K562 (cell line): Measurements from ENCODE around the gene PLA2G2C. TPM values are rescaled to one million over a fixed set of nuclear protein-coding genes. Genes with fewer than 3 reads are reported as not detected.
A peak's percentile ranks its signal among the peaks of the same experiment; 100 is the strongest.

Source experiments
- ATAC-seq: fragments of 200-7000 bp; cut with Tn5 transposase; 3 replicates; pipeline ENCODE4 v1.9.1; 2020; ENCODE audit warnings: moderate library complexity
- BruUV-seq: library from RNA; stranded (reverse); fragments of 400-500 nt; replicated peaks from 2 replicates; lab custom pipeline; 2021; lab: Mats Ljungman, UMichigan
- CTCF ChIA-PET: fragments of 300-600 bp; formaldehyde crosslinking; extraction: SDS; loops from one replicate; lab custom pipeline; 2021; ENCODE audit warnings: low intra/inter-chr PET ratio; lab: Yijun Ruan, JAX
- POLR2A ChIA-PET: fragments of 300-600, 350-650 bp; sonication (Branson Sonifier 250); formaldehyde crosslinking; extraction: SDS; loops from one replicate; lab custom pipeline; 2021; ENCODE audit warnings: antibody characterized with exemption, inconsistent platforms; lab: Yijun Ruan, JAX
- DNase-seq, 4 experiments: peaks; one replicate each; pipeline versions ENCODE4 v3.0.0 to v3.0.0-alpha.2; 2011 to 2018; ENCODE audit warnings: low spot score in 3 of 4, mixed read lengths in 3 of 4; ENCODE audit errors: extremely low read depth in 1 of 4
- FAIRE-seq: peaks from 2 replicates; lab custom pipeline; 2011; peaks lifted over from hg19 to GRCh38; lab: Jason Lieb, UNC
- H2AFZ ChIP-seq: 2 replicates; pipeline ENCODE4 v1.6.0; 2011; ENCODE audit warnings: low read depth, low read length, control low read depth, inconsistent platforms
- H3K27ac ChIP-seq: fragments of 200-600 bp; 3 replicates; pipeline ENCODE4 v1.8.0; 2011; ENCODE audit warnings: low read depth, mild to moderate bottlenecking, control low read depth, inconsistent platforms, low read length, moderate library complexity, mixed read lengths; ENCODE audit errors: extremely low read depth
- H3K27me3 ChIP-seq, 2 experiments: fragments of 300-600 bp in 1 of 2; 2 replicates in 1 of 2; 3 replicates in 1 of 2; pipeline versions ENCODE4 v1.6.0 to v1.8.0; 2011; ENCODE audit warnings: inconsistent platforms in 2 of 2, low read length in 2 of 2, mild to moderate bottlenecking in 1 of 2, mixed read lengths in 1 of 2, moderate library complexity in 1 of 2; ENCODE audit not compliant: control insufficient read depth in 2 of 2, insufficient read depth in 2 of 2
- H3K36me3 ChIP-seq: fragments of 300-600 bp; 3 replicates; pipeline ENCODE4 v1.8.0; 2011; ENCODE audit warnings: mild to moderate bottlenecking, low read length, inconsistent platforms; ENCODE audit not compliant: control insufficient read depth, insufficient read depth
- H3K4me1 ChIP-seq, 2 experiments: fragments of 200-600 bp in 1 of 2; replicated peaks in 1 of 2; 2 replicates in 1 of 2; 3 replicates in 1 of 2; pipeline versions ENCODE4 v1.5.1 to v1.8.0; 2011; ENCODE audit warnings: inconsistent platforms in 2 of 2, low read length in 2 of 2, mild to moderate bottlenecking in 1 of 2, mixed read lengths in 1 of 2, moderate library complexity in 1 of 2; ENCODE audit not compliant: control insufficient read depth in 2 of 2, insufficient read depth in 2 of 2
- H3K4me2 ChIP-seq: 2 replicates; pipeline ENCODE4 v1.6.1; 2011; ENCODE audit warnings: low read length, control low read depth, inconsistent platforms, mixed read lengths; ENCODE audit not compliant: insufficient read depth
- H3K4me3 ChIP-seq: fragments of 200-600 bp; sonication (generic), shearing (Covaris generic); 2 replicates; pipeline ENCODE4 v1.5.1; 2016; ENCODE audit warnings: control low read depth, inconsistent platforms
- H3K79me2 ChIP-seq: fragments of 200-600 bp; 3 replicates; pipeline ENCODE4 v1.8.0; 2011; ENCODE audit warnings: low read length, inconsistent platforms; ENCODE audit not compliant: control insufficient read depth, insufficient read depth
- H3K9ac ChIP-seq, 2 experiments: 2 replicates each; pipeline versions ENCODE4 v1.6.0 to v1.6.1; 2011; ENCODE audit warnings: low read depth in 2 of 2, low read length in 2 of 2, control low read depth in 1 of 2, inconsistent platforms in 1 of 2, mild to moderate bottlenecking in 1 of 2, mixed read lengths in 1 of 2; ENCODE audit not compliant: insufficient read depth in 1 of 2
- H3K9me1 ChIP-seq: one replicate; pipeline ENCODE4 v1.6.0; 2011; ENCODE audit warnings: inconsistent platforms, mild to moderate bottlenecking, low read length, moderate library complexity; ENCODE audit not compliant: control insufficient read depth, insufficient read depth
- H3K9me3 ChIP-seq: replicated peaks from 2 replicates; pipeline ENCODE4 v1.5.1; 2011; ENCODE audit warnings: low read depth, low read length, inconsistent platforms; ENCODE audit not compliant: control insufficient read depth, insufficient read depth
- H4K20me1 ChIP-seq: replicated peaks from 2 replicates; pipeline ENCODE4 v1.6.1; 2011; ENCODE audit warnings: low read length, inconsistent platforms, mixed read lengths; ENCODE audit not compliant: control insufficient read depth, insufficient read depth
- ATF3 ChIP-seq, 2 experiments: fragments of 450-650 bp in 1 of 2; sonication (generic) in 1 of 2; formaldehyde crosslinking in 1 of 2; IDR thresholded peaks in 1 of 2; conservative IDR thresholded peaks in 1 of 2; 2 replicates each; pipeline versions ENCODE4 v1.6.1 to v1.8.1; 2016 to 2023; ENCODE audit warnings: mild to moderate bottlenecking in 2 of 2, moderate library complexity in 2 of 2, inconsistent platforms in 1 of 2, missing genetic modification reagents in 1 of 2
- CEBPG ChIP-seq, 3 experiments: fragments of 200-800 bp in 1 of 3; sonication (Bioruptor generic) in 1 of 3; sonication (generic) in 1 of 3; formaldehyde crosslinking in 1 of 3; IDR thresholded peaks in 2 of 3; conservative IDR thresholded peaks in 1 of 3; 2 replicates each; pipeline versions ENCODE4 v1.6.1 to v1.8.0; 2016 to 2022; ENCODE audit warnings: missing compliant biosample characterization in 2 of 3, missing genetic modification characterization in 2 of 3, mild to moderate bottlenecking in 1 of 3, missing genetic modification reagents in 1 of 3
- EP400 ChIP-seq: fragments of 450-650 bp; IDR thresholded peaks from 2 replicates; pipeline ENCODE4 v1.6.1; 2017; ENCODE audit warnings: antibody characterized with exemption, mild to moderate bottlenecking, moderate library complexity
- PHTF2 ChIP-seq: fragments of 250-450 bp; sonication (Bioruptor Pico); IDR thresholded peaks from 2 replicates; pipeline ENCODE4 v1.5.0; 2021; ENCODE audit warnings: mild to moderate bottlenecking
- VEZF1 ChIP-seq: fragments of 200-800 bp; sonication (Bioruptor generic); IDR thresholded peaks from 2 replicates; pipeline ENCODE4 v1.6.1; 2017; ENCODE audit warnings: missing genetic modification characterization, missing compliant biosample characterization
- ZNF175 ChIP-seq: fragments of 200-800 bp; sonication (Bioruptor generic); IDR thresholded peaks from 2 replicates; pipeline ENCODE4 v1.6.1; 2016; ENCODE audit warnings: low read depth, mild to moderate bottlenecking, missing genetic modification characterization, missing compliant biosample characterization
- ZNF589 ChIP-seq: fragments of 200-800 bp; sonication (Bioruptor generic); IDR thresholded peaks from 2 replicates; pipeline ENCODE4 v1.6.1; 2016; ENCODE audit warnings: low read depth, missing genetic modification characterization, missing compliant biosample characterization
- WGBS: fragments of 100-300 bp; shearing (Covaris generic); methylation state at CpG from one replicate; pipeline ENCODE4 v1.1.6; 2016; ENCODE audit warnings: low coverage, mixed read lengths; ENCODE audit not compliant: insufficient coverage; ENCODE audit errors: missing lambda C conversion rate; 5-methylcytosine and 5-hydroxymethylcytosine counted together
- in situ Hi-C: fragments of 300-500 bp; cut with MboI; formaldehyde crosslinking; loops from 4 replicates; pipeline ENCODE4 v1.15.0; 2018; ENCODE audit warnings: inconsistent platforms, mixed read lengths
- intact Hi-C: fragments of 100-400 bp; cut with micrococcal nuclease; formaldehyde crosslinking; loops from 2 replicates; pipeline ENCODE4 v1.14.2; 2022
- polyA plus RNA-seq, 8 experiments: library from polyadenylated mRNA; depleted of rRNA in 4 of 8; stranded (reverse) in 5 of 8; unstranded in 3 of 8; fragments of >200 nt; fragmentation: Nextera tagmentation in 2 of 8; fragmentation: Illumina TruSeq in 1 of 8; extraction: Ambion mirVana in 2 of 8; extraction: Trizol in 1 of 8; gene quantifications; 2 replicates each; pipeline versions ENCODE4 v1.2.1 to v1.2.3, GENCODE V29; 2011 to 2014; ENCODE audit warnings: inconsistent platforms in 1 of 8, missing spikeins in 1 of 8
- total RNA-seq, 7 experiments: library from RNA; depleted of rRNA in 6 of 7; stranded (reverse); fragments of >200 nt in 6 of 7; fragmentation: Illumina TruSeq in 2 of 7; extraction: Trizol in 2 of 7; gene quantifications; 2 replicates each; pipeline versions ENCODE4 v1.2.1 to v1.2.3, GENCODE V29; 2011 to 2021; ENCODE audit warnings: low replicate concordance in 1 of 7

The PLA2G2C gene
- total and polyA plus RNA-seq, 9 of the 15 experiments (the other 6 are each of a cell fraction or from before 2014, with no cell fraction given): 0.14 to 0.49 (median 0.21) TPM

- Histone ChIP-seq H3K4me2 (no peak overlapping the region), H3K27me3 (no peaks in the 10 kb centered on the region), H3K79me2 (no peaks in the 10 kb centered on the region)
- FAIRE-seq (no peak), ATAC-seq (peak; percentile 11; the same call in 1 of the 3 replicates)
- TF ChIP-seq CEBPG (CRISPR knock-in tag; IDR thresholded peaks at IDR 0.05): peak; percentile 36; the same call in 1 of the 2 replicates
- peak; percentile 63 to 66 for TF ChIP-seq CEBPG (tag; conservative IDR thresholded peaks at IDR 0.05 in 1 of 2, IDR thresholded peaks at IDR 0.05 in 1 of 2)
- 0 out of 2 replicates have a peak, but pooled peaks have one; percentile 28 for TF ChIP-seq ATF3 (IDR thresholded peaks at IDR 0.05)
- TF ChIP-seq ATF3 (CRISPR knock-in tag; conservative IDR thresholded peaks at IDR 0.05): no peak
- TF ChIP-seq ZNF175: peak; percentile 31; the same call in 1 of the 2 replicates
- TF ChIP-seq EP400: no peak
- TF ChIP-seq ZNF589 (CRISPR knock-in tag): no peak; the same call in 1 of the 2 replicates
- TF ChIP-seq VEZF1 (CRISPR knock-in tag): no peak
- 0 out of 2 replicates have a peak, but pooled peaks have one; percentile 10 for TF ChIP-seq PHTF2
- TF ChIP-seq, all 486 proteins: peak for 4
- ChIA-PET CTCF (interaction anchor here (0.6 kb wide), 1 partner anchor 539 kb away, joined by 6 read pairs; no protein-coding TSS in a partner anchor), POLR2A (interaction anchor here (1.2 to 3.2 kb wide), 2 partner anchors 8 to 24 kb away, joined by 3 to 15 read pairs; no protein-coding TSS in a partner anchor)
- WGBS: 41% methylated on average over 9 of the region's 9 CpGs
- no peak for DNase-seq
- H3K9ac ChIP-seq: no peak overlapping the region
- H3K4me3 ChIP-seq: no peak overlapping the region
- H4K20me1 ChIP-seq: no peaks in the 10 kb centered on the region
- no peaks in the 10 kb centered on the region for H3K9me1 ChIP-seq
- peak overlapping the region; percentile 76 for H2AFZ ChIP-seq
- no TSS peak for BruUV-seq
- peaks cover 7% of the 10 kb centered on the region for H3K9me3 ChIP-seq
- intact Hi-C loops (no loop called here), in situ Hi-C loops (no loop called here)
- H3K27ac ChIP-seq: no peak overlapping the region
- H3K4me1 ChIP-seq: peaks cover 16 to 20% of the 10 kb centered on the region in 2 experiments
- H3K36me3 ChIP-seq: no peaks in the 10 kb centered on the region
These were observed 11.2 kb downstream of the PLA2G2C start for GRCh38 chr1:20174937-20175666.
